ENCODE measurements around the gene DCDC2C.

Gene DCDC2C

GRCh38 chr2:3769766-3770165 is 66.4 kb downstream of the DCDC2C start:
- H3K4me2 ChIP-seq (ENCODE audit: low read length, poor library complexity, severe bottlenecking): no peak overlapping the region
- no peak overlapping the region for H2BK5ac ChIP-seq (ENCODE audit: low read depth, low read length, poor library complexity, severe bottlenecking)
- H3K36me3 ChIP-seq (ENCODE audit: control insufficient read depth in 1 of 2, insufficient read depth in 2 of 2, low read depth in 1 of 2, low read length in 2 of 2): no peaks in the 10 kb centered on the region
- no peak overlapping the region for H3K4ac ChIP-seq (ENCODE audit: low read depth in 1 of 2, low read length in 2 of 2)
- peaks cover 0 to 3% of the 10 kb centered on the region in 2 experiments for H3K27me3 ChIP-seq (ENCODE audit: control insufficient read depth in 1 of 2, insufficient read depth in 1 of 2, low read length in 2 of 2)
- no peak overlapping the region for H3K27ac ChIP-seq (ENCODE audit: low read length, poor library complexity, severe bottlenecking)
- H3K23ac ChIP-seq (ENCODE audit: low read length in 2 of 2): no peak overlapping the region
- H2BK15ac ChIP-seq (ENCODE audit: low read depth, poor library complexity, severe bottlenecking): peak overlapping the region; percentile 77
- H2BK120ac ChIP-seq (ENCODE audit: low read depth, low read length): no peak overlapping the region
- no peak overlapping the region for H4K91ac ChIP-seq (ENCODE audit: low read length)
- no peak overlapping the region for H3K14ac ChIP-seq (ENCODE audit: low read length in 2 of 2)
- H3K79me1 ChIP-seq (replicated peaks; ENCODE audit: low read length, poor library complexity, severe bottlenecking): no peaks in the 10 kb centered on the region
- no peaks in the 10 kb centered on the region for H3K9me3 ChIP-seq (ENCODE audit: control insufficient read depth, low read length)
- no peak overlapping the region for H2AFZ ChIP-seq (ENCODE audit: low read depth, low read length)
- DNase-seq: no peak
- H4K8ac ChIP-seq (ENCODE audit: low read length): no peak overlapping the region
- no peak overlapping the region for H2BK12ac ChIP-seq (ENCODE audit: low read length in 2 of 2)
- no peaks in the 10 kb centered on the region for H3K4me1 ChIP-seq (ENCODE audit: control insufficient read depth, insufficient read depth, low read depth, low read length)
- 77% methylated on average over 3 of the region's 3 CpGs for WGBS
- no peak overlapping the region for H3K9ac ChIP-seq (ENCODE audit: low read length)
- H3K18ac ChIP-seq (ENCODE audit: low read depth in 1 of 2, low read length in 2 of 2): no peak overlapping the region
- H3K4me3 ChIP-seq (ENCODE audit: insufficient read depth in 1 of 2, low read depth in 1 of 2, low read length in 2 of 2): no peak overlapping the region
- H2AK5ac ChIP-seq (ENCODE audit: low read length, severe bottlenecking): no peak overlapping the region

GRCh38 chr2:3770724-3771415 is 67.5 kb downstream of the DCDC2C start:
- H3K27me3 ChIP-seq (ENCODE audit: control insufficient read depth in 1 of 2, insufficient read depth in 1 of 2, low read length in 2 of 2): peaks cover 0 to 3% of the 10 kb centered on the region in 2 experiments
- no peak overlapping the region for H3K4ac ChIP-seq (ENCODE audit: low read depth in 1 of 2, low read length in 2 of 2)
- no peak overlapping the region for H3K23ac ChIP-seq (ENCODE audit: low read length in 2 of 2)
- H3K18ac ChIP-seq (ENCODE audit: low read depth in 1 of 2, low read length in 2 of 2): no peak overlapping the region
- no peaks in the 10 kb centered on the region for H3K9me3 ChIP-seq (ENCODE audit: control insufficient read depth, low read length)
- H2AFZ ChIP-seq (ENCODE audit: low read depth, low read length): no peak overlapping the region
- WGBS: 84% methylated on average over 19 of the region's 19 CpGs
- no peak overlapping the region for H4K91ac ChIP-seq (ENCODE audit: low read length)
- no peak overlapping the region for H2AK5ac ChIP-seq (ENCODE audit: low read length, severe bottlenecking)
- no peak overlapping the region for H2BK15ac ChIP-seq (ENCODE audit: low read depth, poor library complexity, severe bottlenecking)
- H2BK12ac ChIP-seq (ENCODE audit: low read length in 2 of 2): no peak overlapping the region
- H3K9ac ChIP-seq (ENCODE audit: low read length): no peak overlapping the region
- no peaks in the 10 kb centered on the region for H3K4me1 ChIP-seq (ENCODE audit: control insufficient read depth, insufficient read depth, low read depth, low read length)
- no peak overlapping the region for H3K4me2 ChIP-seq (ENCODE audit: low read length, poor library complexity, severe bottlenecking)
- H3K36me3 ChIP-seq (ENCODE audit: control insufficient read depth in 1 of 2, insufficient read depth in 2 of 2, low read depth in 1 of 2, low read length in 2 of 2): no peaks in the 10 kb centered on the region
- DNase-seq: no peak
- no peak overlapping the region for H2BK5ac ChIP-seq (ENCODE audit: low read depth, low read length, poor library complexity, severe bottlenecking)
- H4K8ac ChIP-seq (ENCODE audit: low read length): no peak overlapping the region
- no peak overlapping the region for H3K4me3 ChIP-seq (ENCODE audit: insufficient read depth in 1 of 2, low read depth in 1 of 2, low read length in 2 of 2)
- no peak overlapping the region for H3K27ac ChIP-seq (ENCODE audit: low read length, poor library complexity, severe bottlenecking)
- no peak overlapping the region for H3K14ac ChIP-seq (ENCODE audit: low read length in 2 of 2)
- no peak overlapping the region for H2BK120ac ChIP-seq (ENCODE audit: low read depth, low read length)
- no peaks in the 10 kb centered on the region for H3K79me1 ChIP-seq (replicated peaks; ENCODE audit: low read length, poor library complexity, severe bottlenecking)

DNA sequence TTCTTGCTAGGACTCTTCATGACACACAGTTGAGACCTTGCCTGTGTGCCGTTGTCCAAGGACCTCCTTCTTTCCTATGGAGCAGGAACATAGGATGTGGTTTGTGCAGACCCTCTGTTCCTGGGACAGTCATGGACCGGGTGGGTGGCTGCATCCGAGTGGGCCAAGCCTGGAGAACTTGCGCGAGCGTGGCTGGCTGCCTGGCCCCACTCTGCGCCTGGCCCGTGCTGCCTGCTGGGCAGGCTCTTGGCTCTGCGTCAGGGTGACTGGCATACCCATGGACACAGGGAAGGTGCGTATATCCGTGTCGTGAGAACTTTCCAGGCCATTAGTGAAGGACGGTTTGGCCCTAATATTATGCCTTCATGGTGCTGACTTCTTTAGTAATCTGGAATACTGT is 68.2 kb downstream of the DCDC2C start:
- no peak overlapping the region for H3K23ac ChIP-seq (ENCODE audit: low read length in 2 of 2)
- H3K9me3 ChIP-seq (ENCODE audit: control insufficient read depth, low read length): no peaks in the 10 kb centered on the region
- 88% methylated on average over 13 of the region's 13 CpGs for WGBS
- H3K36me3 ChIP-seq (ENCODE audit: control insufficient read depth in 1 of 2, insufficient read depth in 2 of 2, low read depth in 1 of 2, low read length in 2 of 2): no peaks in the 10 kb centered on the region
- H2BK120ac ChIP-seq (ENCODE audit: low read depth, low read length): no peak overlapping the region
- H3K4me2 ChIP-seq (ENCODE audit: low read length, poor library complexity, severe bottlenecking): no peak overlapping the region
- H3K27ac ChIP-seq (ENCODE audit: low read length, poor library complexity, severe bottlenecking): no peak overlapping the region
- no peak for DNase-seq
- no peak overlapping the region for H3K14ac ChIP-seq (ENCODE audit: low read length in 2 of 2)
- no peak overlapping the region for H2BK5ac ChIP-seq (ENCODE audit: low read depth, low read length, poor library complexity, severe bottlenecking)
- no peak overlapping the region for H2BK15ac ChIP-seq (ENCODE audit: low read depth, poor library complexity, severe bottlenecking)
- no peak overlapping the region for H4K91ac ChIP-seq (ENCODE audit: low read length)
- no peak overlapping the region for H2AFZ ChIP-seq (ENCODE audit: low read depth, low read length)
- H3K4me3 ChIP-seq (ENCODE audit: insufficient read depth in 1 of 2, low read depth in 1 of 2, low read length in 2 of 2): no peak overlapping the region
- no peak overlapping the region for H4K8ac ChIP-seq (ENCODE audit: low read length)
- peaks cover 0 to 9% of the 10 kb centered on the region in 2 experiments for H3K27me3 ChIP-seq (ENCODE audit: control insufficient read depth in 1 of 2, insufficient read depth in 1 of 2, low read length in 2 of 2)
- H3K79me1 ChIP-seq (replicated peaks; ENCODE audit: low read length, poor library complexity, severe bottlenecking): no peaks in the 10 kb centered on the region
- no peak overlapping the region for H3K9ac ChIP-seq (ENCODE audit: low read length)
- no peak overlapping the region for H2BK12ac ChIP-seq (ENCODE audit: low read length in 2 of 2)
- H3K4me1 ChIP-seq (ENCODE audit: control insufficient read depth, insufficient read depth, low read depth, low read length): no peaks in the 10 kb centered on the region
- H2AK5ac ChIP-seq (ENCODE audit: low read length, severe bottlenecking): no peak overlapping the region
- no peak overlapping the region for H3K18ac ChIP-seq (ENCODE audit: low read depth in 1 of 2, low read length in 2 of 2)
- H3K4ac ChIP-seq (ENCODE audit: low read depth in 1 of 2, low read length in 2 of 2): no peak overlapping the region

- no peak overlapping the region for H2AK5ac ChIP-seq (ENCODE audit: low read length, severe bottlenecking)
- H3K4me3 ChIP-seq (ENCODE audit: insufficient read depth in 1 of 2, low read depth in 1 of 2, low read length in 2 of 2): no peak overlapping the region
- H3K4me1 ChIP-seq (ENCODE audit: control insufficient read depth, insufficient read depth, low read depth, low read length): no peaks in the 10 kb centered on the region
- no peaks in the 10 kb centered on the region for H3K36me3 ChIP-seq (ENCODE audit: control insufficient read depth in 1 of 2, insufficient read depth in 2 of 2, low read depth in 1 of 2, low read length in 2 of 2)
- no peak overlapping the region for H4K91ac ChIP-seq (ENCODE audit: low read length)
- H2BK5ac ChIP-seq (ENCODE audit: low read depth, low read length, poor library complexity, severe bottlenecking): no peak overlapping the region
- H2BK15ac ChIP-seq (ENCODE audit: low read depth, poor library complexity, severe bottlenecking): no peak overlapping the region
- no peaks in the 10 kb centered on the region for H3K9me3 ChIP-seq (ENCODE audit: control insufficient read depth, low read length)
- no peak overlapping the region for H2AFZ ChIP-seq (ENCODE audit: low read depth, low read length)
- no peak overlapping the region for H3K23ac ChIP-seq (ENCODE audit: low read length in 2 of 2)
- no peak overlapping the region for H3K18ac ChIP-seq (ENCODE audit: low read depth in 1 of 2, low read length in 2 of 2)
- H3K4me2 ChIP-seq (ENCODE audit: low read length, poor library complexity, severe bottlenecking): no peak overlapping the region
- H3K79me1 ChIP-seq (replicated peaks; ENCODE audit: low read length, poor library complexity, severe bottlenecking): no peaks in the 10 kb centered on the region
- no peak overlapping the region for H3K27ac ChIP-seq (ENCODE audit: low read length, poor library complexity, severe bottlenecking)
- no peak for DNase-seq
- WGBS: 77% methylated on average over 12 of the region's 12 CpGs
- H2BK120ac ChIP-seq (ENCODE audit: low read depth, low read length): no peak overlapping the region
- no peak overlapping the region for H3K14ac ChIP-seq (ENCODE audit: low read length in 2 of 2)
- H2BK12ac ChIP-seq (ENCODE audit: low read length in 2 of 2): no peak overlapping the region
- no peak overlapping the region for H3K4ac ChIP-seq (ENCODE audit: low read depth in 1 of 2, low read length in 2 of 2)
- H3K9ac ChIP-seq (ENCODE audit: low read length): no peak overlapping the region
- peaks cover 0 to 22% of the 10 kb centered on the region in 2 experiments for H3K27me3 ChIP-seq (ENCODE audit: control insufficient read depth in 1 of 2, insufficient read depth in 1 of 2, low read length in 2 of 2)
- H4K8ac ChIP-seq (ENCODE audit: low read length): no peak overlapping the region
These were observed 71.0 kb downstream of the DCDC2C start for GRCh38 chr2:3774336-3774735.

Measured in mesenchymal stem cell (in vitro differentiated cells and primary cell).